K562 (cell line): ENCODE data around the gene SEPTIN1. TPM values are rescaled to one million over a fixed set of nuclear protein-coding genes. Genes with fewer than 3 reads are reported as not detected.
A peak's percentile ranks its signal among the peaks of the same experiment; 100 is the strongest.

Experiments
- ARNT ChIP-seq, 2 experiments: fragments of 450-650 bp; IDR thresholded peaks; 2 replicates each; pipeline ENCODE4 v1.6.1; 2016; ENCODE audit warnings: mild to moderate bottlenecking in 1 of 2
- BRCA1 ChIP-seq, 2 experiments: fragments of 450-650 bp in 1 of 2; sonication (generic) in 1 of 2; formaldehyde crosslinking in 1 of 2; IDR thresholded peaks; 2 replicates each; pipeline versions ENCODE4 v1.5.0 to v1.6.1; 2017 to 2020; ENCODE audit warnings: mild to moderate bottlenecking in 1 of 2, missing genetic modification reagents in 1 of 2
- BRF2 ChIP-seq: IDR thresholded peaks from 3 replicates; pipeline ENCODE4 v1.6.1; 2011; ENCODE audit warnings: borderline replicate concordance, mild to moderate bottlenecking; ENCODE audit not compliant: insufficient read length, insufficient read depth
- CHD4 ChIP-seq: fragments of 200-600 bp; sonication (generic); IDR thresholded peaks from 3 replicates; pipeline ENCODE4 v1.6.1; 2012; ENCODE audit warnings: low read depth, mild to moderate bottlenecking, mixed read lengths, low read length, inconsistent platforms; ENCODE audit not compliant: insufficient read depth, insufficient replicate concordance, poor library complexity, severe bottlenecking
- CSDE1 ChIP-seq, 2 experiments: fragments of 450-650 bp; IDR thresholded peaks; 2 replicates each; pipeline ENCODE4 v1.6.1; 2016; ENCODE audit warnings: mild to moderate bottlenecking in 1 of 2
- E2F5 ChIP-seq: sonication (generic); formaldehyde crosslinking; IDR thresholded peaks from 2 replicates; pipeline ENCODE4 v1.8.0; 2022; ENCODE audit warnings: mild to moderate bottlenecking, missing genetic modification reagents
- EGR1 ChIP-seq: fragments of 450-650 bp; conservative IDR thresholded peaks from 2 replicates; pipeline ENCODE4 v1.6.1; 2017; ENCODE audit warnings: mild to moderate bottlenecking
- LEF1 ChIP-seq: fragments of 450-650 bp; IDR thresholded peaks from 2 replicates; pipeline ENCODE4 v1.6.1; 2016; ENCODE audit warnings: mild to moderate bottlenecking
- PURB ChIP-seq: sonication (generic); formaldehyde crosslinking; IDR thresholded peaks from 2 replicates; pipeline ENCODE4 v1.9.0; 2021; ENCODE audit warnings: low read depth, mild to moderate bottlenecking, missing genetic modification reagents
- RB1 ChIP-seq: fragments of 450-650 bp; IDR thresholded peaks from 2 replicates; pipeline ENCODE4 v1.6.1; 2017; ENCODE audit warnings: low read depth, mild to moderate bottlenecking
- SAP30 ChIP-seq: fragments of 200-600 bp; sonication (generic); IDR thresholded peaks from 2 replicates; pipeline ENCODE4 v1.6.1; 2012; ENCODE audit warnings: borderline replicate concordance, low read depth, mild to moderate bottlenecking, moderate library complexity, low read length, control low read depth, inconsistent platforms; ENCODE audit not compliant: insufficient read depth, poor library complexity, severe bottlenecking
- SRF ChIP-seq, 2 experiments: fragments of 250-450, 450-650 bp in 1 of 2; sonication (Bioruptor Pico) in 1 of 2; sonication (generic) in 1 of 2; formaldehyde crosslinking; IDR thresholded peaks; 2 replicates each; pipeline versions ENCODE4 v1.5.0 to v1.5.1; 2020 to 2022; ENCODE audit warnings: mild to moderate bottlenecking in 1 of 2, missing genetic modification reagents in 1 of 2
- XRCC5 ChIP-seq: fragments of 200-400 bp; formaldehyde crosslinking; IDR thresholded peaks from 2 replicates; pipeline ENCODE4 v1.6.1; 2017; ENCODE audit warnings: low read depth, mild to moderate bottlenecking, low read length
- YY1 ChIP-seq, 3 experiments: IDR thresholded peaks; 2 replicates each; pipeline ENCODE4 v1.6.1; 2011; ENCODE audit warnings: low read length in 2 of 3, mild to moderate bottlenecking in 2 of 3, moderate library complexity in 2 of 3, borderline replicate concordance in 1 of 3, control low read depth in 1 of 3, low read depth in 1 of 3; ENCODE audit not compliant: insufficient read depth in 3 of 3, insufficient replicate concordance in 2 of 3, control insufficient read depth in 1 of 3, insufficient read length in 1 of 3; ENCODE audit errors: extremely low read depth in 1 of 3
- ZBTB9 ChIP-seq: fragments of 450-650 bp; formaldehyde crosslinking; IDR thresholded peaks from 2 replicates; pipeline ENCODE4 v1.4.0; 2020; ENCODE audit warnings: mild to moderate bottlenecking, moderate library complexity
- ZNF3 ChIP-seq: fragments of 250-450 bp; sonication (Bioruptor Pico); IDR thresholded peaks from 2 replicates; pipeline ENCODE4 v1.5.0; 2021; ENCODE audit warnings: mild to moderate bottlenecking, moderate library complexity
- ZNF395 ChIP-seq: fragments of 200-800 bp; sonication (Bioruptor generic); IDR thresholded peaks from 2 replicates; pipeline ENCODE4 v1.6.1; 2017; ENCODE audit warnings: missing genetic modification characterization, missing compliant biosample characterization
- ZNF696 ChIP-seq: fragments of 250-450 bp; sonication (Bioruptor Pico); conservative IDR thresholded peaks from 2 replicates; pipeline ENCODE4 v1.4.0; 2020; ENCODE audit warnings: mild to moderate bottlenecking, moderate library complexity
- ZNF740 ChIP-seq, 3 experiments: fragments of 200-800 bp in 1 of 3; sonication (Bioruptor generic) in 1 of 3; sonication (generic) in 1 of 3; formaldehyde crosslinking in 1 of 3; IDR thresholded peaks; 2 replicates each; pipeline versions ENCODE4 v1.6.1 to v1.8.0; 2016 to 2022; ENCODE audit warnings: mild to moderate bottlenecking in 2 of 3, missing compliant biosample characterization in 2 of 3, missing genetic modification characterization in 2 of 3, missing genetic modification reagents in 1 of 3
- polyA plus RNA-seq, 8 experiments: library from polyadenylated mRNA; depleted of rRNA in 4 of 8; stranded (reverse) in 5 of 8; unstranded in 3 of 8; fragments of >200 nt; fragmentation: Nextera tagmentation in 2 of 8; fragmentation: Illumina TruSeq in 1 of 8; extraction: Ambion mirVana in 2 of 8; extraction: Trizol in 1 of 8; gene quantifications; 2 replicates each; pipeline versions ENCODE4 v1.2.1 to v1.2.3, GENCODE V29; 2011 to 2014; ENCODE audit warnings: inconsistent platforms in 1 of 8, missing spikeins in 1 of 8
- total RNA-seq, 7 experiments: library from RNA; depleted of rRNA in 6 of 7; stranded (reverse); fragments of >200 nt in 6 of 7; fragmentation: Illumina TruSeq in 2 of 7; extraction: Trizol in 2 of 7; gene quantifications; 2 replicates each; pipeline versions ENCODE4 v1.2.1 to v1.2.3, GENCODE V29; 2011 to 2021; ENCODE audit warnings: low replicate concordance in 1 of 7

The SEPTIN1 gene
- total and polyA plus RNA-seq, 9 of the 15 experiments (the other 6 are each of a cell fraction or from before 2014, with no cell fraction given) = 0.23 to 5.6 (median 1.7) TPM; not detected in 1

GRCh38 chr16:30430428-30430970 is 48.1 kb upstream of the SEPTIN1 start (continued):
- TF ChIP-seq E2F5 (CRISPR knock-in tag) (peak; percentile 82; the same call in 1 of the 2 replicates), YY1 (IDR thresholded peaks at IDR 0.05; ENCODE audit: borderline replicate concordance in 1 of 3, control insufficient read depth in 1 of 3, extremely low read depth in 1 of 3, insufficient read depth in 3 of 3, insufficient read length in 1 of 3, insufficient replicate concordance in 2 of 3, low read depth in 1 of 3, low read length in 2 of 3) (peak in 1 of 3 experiments; percentile 9), XRCC5 (no peak), SRF (CRISPR knock-in tag; IDR thresholded peaks at IDR 0.05) (no peak), CHD4 (no peak), ZNF395 (CRISPR knock-in tag) (no peak), BRCA1 (IDR thresholded peaks at IDR 0.05) (no peak), BRCA1 (CRISPR knock-in tag; IDR thresholded peaks at IDR 0.05) (no peak), ZNF3 (no peak), RB1 (no peak), ARNT (IDR thresholded peaks at IDR 0.05) (0 out of 4 replicates have a peak, but pooled peaks of 1 of the 2 experiments have one; percentile 28), SAP30 (no peak), CSDE1 (IDR thresholded peaks at IDR 0.05) (no peak), ZNF740 (CRISPR knock-in tag; IDR thresholded peaks at IDR 0.05) (no peak), ZNF740 (tag; IDR thresholded peaks at IDR 0.05) (no peak; a peak in 1 of 4 replicates), PURB (CRISPR knock-in tag) (no peak), LEF1 (0 out of 2 replicates have a peak, but pooled peaks have one; percentile 15), ZNF696 (CRISPR knock-in tag) (no peak), BRF2 (no peak), EGR1 (no peak), ZBTB9 (no peak)
